ENCODE measurements around the gene ARID1B. TPM values are rescaled to one million over a fixed set of nuclear protein-coding genes. Genes with fewer than 3 reads are reported as not detected.

The ARID1B gene
- total RNA-seq, 1 experiment from 2014 or later: 18.2 TPM

GRCh38 chr6:156825475-156825874, 48.3 kb downstream of the ARID1B start:
- DNase-seq (ENCODE audit: low read depth): peak; percentile 50

- no peak for DNase-seq (ENCODE audit: low read depth)
Observed at GRCh38 chr6:156826290-156826955, 49.2 kb downstream of the ARID1B start.

GRCh38 chr6:156827382-156827781, 50.2 kb downstream of the ARID1B start:
- DNase-seq (ENCODE audit: low read depth): peak; percentile 31

- DNase-seq (ENCODE audit: low read depth): peak; percentile 96
Observed at GRCh38 chr6:156828280-156828703, 51.1 kb downstream of the ARID1B start.

GRCh38 chr6:156830126-156830525, 52.9 kb downstream of the ARID1B start:
- DNase-seq (ENCODE audit: low read depth): no peak

GRCh38 chr6:156832231-156832647, 55.1 kb downstream of the ARID1B start:
- peak; percentile 62 for DNase-seq (ENCODE audit: low read depth)

GRCh38 chr6:156832669-156833068, 55.5 kb downstream of the ARID1B start:
- no peak for DNase-seq (ENCODE audit: low read depth)

- no peak for DNase-seq (ENCODE audit: low read depth)
Observed at GRCh38 chr6:156833755-156834154, 56.6 kb downstream of the ARID1B start.

GRCh38 chr6:156839129-156839528, 62.0 kb downstream of the ARID1B start:
- no peak for DNase-seq (ENCODE audit: low read depth)

- no peak for DNase-seq (ENCODE audit: low read depth)
Observed at GRCh38 chr6:156839591-156840001, 62.4 kb downstream of the ARID1B start.

- DNase-seq (ENCODE audit: low read depth): no peak
Observed at GRCh38 chr6:156840136-156840535, 63.0 kb downstream of the ARID1B start.

- no peak for DNase-seq (ENCODE audit: low read depth)
Observed at GRCh38 chr6:156840606-156841005, 63.4 kb downstream of the ARID1B start.

GRCh38 chr6:156841508-156841907, 64.3 kb downstream of the ARID1B start:
- no peak for DNase-seq (ENCODE audit: low read depth)

GRCh38 chr6:156842598-156843250, 65.5 kb downstream of the ARID1B start:
- no peak for DNase-seq (ENCODE audit: low read depth)

GRCh38 chr6:156844089-156844488, 66.9 kb downstream of the ARID1B start:
- no peak for DNase-seq (ENCODE audit: low read depth)

- DNase-seq (ENCODE audit: low read depth): no peak
Observed at GRCh38 chr6:156845454-156846155, 68.4 kb downstream of the ARID1B start.

- no peak for DNase-seq (ENCODE audit: low read depth)
Observed at GRCh38 chr6:156846845-156847599, 69.8 kb downstream of the ARID1B start.

GRCh38 chr6:156848123-156848522, 70.9 kb downstream of the ARID1B start:
- DNase-seq (ENCODE audit: low read depth): no peak

GRCh38 chr6:156848533-156848932, 71.4 kb downstream of the ARID1B start:
- DNase-seq (ENCODE audit: low read depth): peak; percentile 51

GRCh38 chr6:156849806-156850205, 72.6 kb downstream of the ARID1B start:
- DNase-seq (ENCODE audit: low read depth): no peak

GRCh38 chr6:156850353-156850752, 73.2 kb downstream of the ARID1B start:
- no peak for DNase-seq (ENCODE audit: low read depth)

GRCh38 chr6:156851454-156851921, 74.3 kb downstream of the ARID1B start:
- DNase-seq (ENCODE audit: low read depth): no peak
